GM12878 (cell line): ENCODE measurements around the gene ZNF208. TPM values are rescaled to one million over a fixed set of nuclear protein-coding genes. Genes with fewer than 3 reads are reported as not detected.

ENCODE experiments used
- ATAC-seq: fragments of 200-7000 bp; cut with Tn5 transposase; 3 replicates; pipeline ENCODE4 v1.9.1; 2020; ENCODE audit warnings: mild to moderate bottlenecking, moderate library complexity
- BruUV-seq: library from RNA; stranded (reverse); fragments of 400-500 nt; replicated peaks from 2 replicates; lab custom pipeline; 2021; lab: Mats Ljungman, UMichigan
- CTCF ChIA-PET: fragments of 300-600 bp; sonication (Branson Sonifier 250); formaldehyde crosslinking; extraction: SDS; loops from one replicate; lab custom pipeline; 2021; ENCODE audit warnings: inconsistent platforms; lab: Yijun Ruan, JAX
- POLR2A ChIA-PET: fragments of 350-600 bp; formaldehyde crosslinking; extraction: SDS; loops from one replicate; lab custom pipeline; 2021; ENCODE audit warnings: inconsistent platforms; lab: Charles Lee
- RAD21 ChIA-PET: fragments of 300-600 bp; sonication (Branson Sonifier 250); formaldehyde crosslinking; loops from one replicate; lab custom pipeline; 2023; ENCODE audit warnings: antibody characterized with exemption; ENCODE audit not compliant: unreplicated experiment; lab: Charles Lee
- SMC1A ChIA-PET: fragments of 300-600 bp; sonication (Branson Sonifier 250); formaldehyde crosslinking; loops from one replicate; lab custom pipeline; 2023; ENCODE audit not compliant: unreplicated experiment, uncharacterized antibody; lab: Charles Lee
- DNase-seq: peaks from one replicate; pipeline ENCODE4 v3.0.0-alpha.2; 2011; ENCODE audit warnings: low read depth, low spot score
- FAIRE-seq: peaks from 3 replicates; lab custom pipeline; 2011; peaks lifted over from hg19 to GRCh38; lab: Jason Lieb, UNC
- H2AFZ ChIP-seq: 2 replicates; pipeline ENCODE4 v1.6.0; 2011; ENCODE audit warnings: low read depth, low read length, control low read depth; ENCODE audit not compliant: control insufficient read depth
- H3K27ac ChIP-seq: 2 replicates; pipeline ENCODE4 v1.5.1; 2011; ENCODE audit warnings: control low read depth; ENCODE audit not compliant: control insufficient read depth, insufficient read depth
- H3K27me3 ChIP-seq, 2 experiments: replicated peaks in 1 of 2; 2 replicates each; pipeline versions ENCODE4 v1.6.0 to v1.6.1; 2011; ENCODE audit warnings: low read length in 1 of 2; ENCODE audit not compliant: control insufficient read depth in 2 of 2, insufficient read depth in 2 of 2
- H3K36me3 ChIP-seq, 2 experiments: 2 replicates each; pipeline ENCODE4 v1.5.1; 2011; ENCODE audit warnings: low read length in 1 of 2; ENCODE audit not compliant: control insufficient read depth in 2 of 2, insufficient read depth in 2 of 2
- H3K4me1 ChIP-seq: 2 replicates; pipeline ENCODE4 v1.6.1; 2011; ENCODE audit warnings: mild to moderate bottlenecking, low read length, moderate library complexity, mixed read lengths; ENCODE audit not compliant: control insufficient read depth, insufficient read depth
- H3K4me2 ChIP-seq: 2 replicates; pipeline ENCODE4 v1.6.0; 2011; ENCODE audit warnings: control low read depth; ENCODE audit not compliant: control insufficient read depth, insufficient read depth
- H3K4me3 ChIP-seq: fragments of 200-600 bp; sonication (generic); 2 replicates; pipeline ENCODE4 v1.5.1; 2016
- H3K79me2 ChIP-seq: 2 replicates; pipeline ENCODE4 v1.6.0; 2011; ENCODE audit warnings: low read length; ENCODE audit not compliant: control insufficient read depth, insufficient read depth
- H3K9ac ChIP-seq: 2 replicates; pipeline ENCODE4 v1.8.0; 2011; ENCODE audit warnings: low read length, control low read depth, mixed read lengths; ENCODE audit not compliant: control insufficient read depth, insufficient read depth
- H3K9me3 ChIP-seq: replicated peaks from 3 replicates; pipeline ENCODE4 v1.5.1; 2011; ENCODE audit warnings: mild to moderate bottlenecking, low read length; ENCODE audit not compliant: control insufficient read depth, insufficient read depth
- H4K20me1 ChIP-seq: 2 replicates; pipeline ENCODE4 v1.6.0; 2011; ENCODE audit not compliant: control insufficient read depth, insufficient read depth
- EP300 ChIP-seq, 2 experiments: fragments of 150-350 bp in 1 of 2; IDR thresholded peaks; 2 replicates each; pipeline ENCODE4 v1.6.1; 2011 to 2012; ENCODE audit warnings: low read depth in 2 of 2, low read length in 2 of 2, borderline replicate concordance in 1 of 2, improper control_type of control experiment in 1 of 2, inconsistent platforms in 1 of 2; ENCODE audit not compliant: control insufficient read depth in 1 of 2
- EZH2 ChIP-seq: IDR thresholded peaks from 2 replicates; pipeline ENCODE4 v1.6.1; 2012; ENCODE audit warnings: low read depth, mild to moderate bottlenecking, control low read depth, inconsistent platforms, low read length, borderline replicate concordance; ENCODE audit not compliant: control insufficient read depth
- KLF5 ChIP-seq: fragments of 450-650 bp; IDR thresholded peaks from 2 replicates; pipeline ENCODE4 v1.6.1; 2014; ENCODE audit warnings: mild to moderate bottlenecking; ENCODE audit not compliant: partially characterized antibody
- MYC ChIP-seq: IDR thresholded peaks from 2 replicates; pipeline ENCODE4 v1.6.1; 2011; ENCODE audit warnings: mild to moderate bottlenecking, low read length, moderate library complexity, inconsistent platforms; ENCODE audit not compliant: insufficient read depth, insufficient replicate concordance, insufficient read length, severe bottlenecking
- NRF1 ChIP-seq: conservative IDR thresholded peaks from 2 replicates; pipeline ENCODE4 v1.6.1; 2011; ENCODE audit warnings: mild to moderate bottlenecking, low read depth, low read length, improper control_type of control experiment
- RBBP5 ChIP-seq: fragments of 200-600 bp; sonication (generic); conservative IDR thresholded peaks from 2 replicates; pipeline ENCODE4 v1.6.1; 2016
- RCOR1 ChIP-seq: conservative IDR thresholded peaks from 2 replicates; pipeline ENCODE4 v1.6.1; 2012; ENCODE audit warnings: low read depth, low read length, improper control_type of control experiment
- SIX5 ChIP-seq: IDR thresholded peaks from 2 replicates; pipeline ENCODE4 v1.6.1; 2011; ENCODE audit warnings: mild to moderate bottlenecking, low read depth, low read length, moderate library complexity; ENCODE audit not compliant: severe bottlenecking
- SPI1 ChIP-seq: IDR thresholded peaks from 2 replicates; pipeline ENCODE4 v1.6.1; 2011; ENCODE audit warnings: low read depth, mild to moderate bottlenecking, low read length, moderate library complexity, borderline replicate concordance; ENCODE audit not compliant: insufficient read depth
- SREBF2 ChIP-seq: IDR thresholded peaks from 2 replicates; pipeline ENCODE4 v1.6.1; 2012; ENCODE audit warnings: mild to moderate bottlenecking, low read length
- ZNF274 ChIP-seq: IDR thresholded peaks from one replicate; pipeline ENCODE4 v1.8.0; 2011; ENCODE audit not compliant: insufficient read length, insufficient read depth
- ZNF384 ChIP-seq: IDR thresholded peaks from 2 replicates; pipeline ENCODE4 v1.6.1; 2012; ENCODE audit warnings: low read depth, mild to moderate bottlenecking, low read length, improper control_type of control experiment, borderline replicate concordance
- ZNF622 ChIP-seq: fragments of 450-650 bp; IDR thresholded peaks from 2 replicates; pipeline ENCODE4 v1.6.1; 2017; ENCODE audit warnings: mild to moderate bottlenecking, inconsistent platforms
- WGBS: methylation state at CpG from one replicate; pipeline ENCODE4 v1.1.6; 2016; ENCODE audit warnings: low lambda C conversion rate; ENCODE audit not compliant: insufficient replicate concordance, insufficient coverage; ENCODE audit errors: missing lambda C conversion rate; 5-methylcytosine and 5-hydroxymethylcytosine counted together
- in situ Hi-C: fragments of 300-500 bp; cut with MboI; formaldehyde crosslinking; loops from 9 replicates; pipeline ENCODE4 v1.14.3; 2018; ENCODE audit warnings: mixed read lengths
- intact Hi-C: fragments of 100-400 bp; cut with micrococcal nuclease; formaldehyde crosslinking; loops from one replicate; pipeline ENCODE4 v1.14.2; 2022; ENCODE audit not compliant: unreplicated experiment
- polyA plus RNA-seq, 11 experiments: library from polyadenylated mRNA; depleted of rRNA in 4 of 11; unstranded in 6 of 11; stranded (reverse) in 5 of 11; fragments of >200 nt; fragmentation: Nextera tagmentation in 4 of 11; fragmentation: Illumina TruSeq in 1 of 11; extraction: Ambion mirVana in 4 of 11; extraction: Trizol in 1 of 11; gene quantifications; 1 replicate in 1 of 11; 2 replicates in 10 of 11; pipeline versions ENCODE4 v1.2.1 to v1.2.3, GENCODE V29; 2011 to 2016; ENCODE audit warnings: inconsistent platforms in 2 of 11, missing spikeins in 2 of 11, low read depth in 1 of 11
- total RNA-seq, 4 experiments: library from RNA; depleted of rRNA in 3 of 4; stranded (reverse); fragments of >200 nt in 3 of 4; fragmentation: Illumina TruSeq in 1 of 4; extraction: Trizol in 1 of 4; gene quantifications; 2 replicates each; pipeline versions ENCODE4 v1.2.1 to v1.2.3, GENCODE V29; 2013 to 2021
- TF ChIP-seq, protein P1 (sequence below): fragments of 150-350 bp; IDR thresholded peaks from 2 replicates; pipeline ENCODE4 v1.6.1; 2014; ENCODE audit warnings: mild to moderate bottlenecking, low read depth, low read length

Gene ZNF208
- total and polyA plus RNA-seq, 10 of the 15 experiments (the other 5 are each of a cell fraction or from before 2014, with no cell fraction given) = 0.10 TPM; not detected in 9

GRCh38 chr19:21921691-21922180, 89.0 kb downstream of the ZNF208 start:
- CTCF ChIA-PET = no interaction called here
- intact Hi-C loops = no loop called here
- BruUV-seq = no TSS peak
- 19% methylated on average over 3 of the region's 3 CpGs for WGBS
- Histone ChIP-seq H3K79me2 (no peaks in the 10 kb centered on the region), H3K4me1 (no peaks in the 10 kb centered on the region), H3K36me3 (no peaks in the 10 kb centered on the region), H3K4me3 (no peak overlapping the region), H3K9ac (no peak overlapping the region), H3K4me2 (no peak overlapping the region), H3K27me3 (no peaks in the 10 kb centered on the region), H2AFZ (no peak overlapping the region), H3K9me3 (no peaks in the 10 kb centered on the region), H3K27ac (no peak overlapping the region), H4K20me1 (no peaks in the 10 kb centered on the region)
- no peak for TF ChIP-seq RBBP5
- no peak for TF ChIP-seq KLF5
- in situ Hi-C loops = no loop called here
- ATAC-seq (no peak), DNase-seq (no peak), FAIRE-seq (no peak)
- SMC1A ChIA-PET = no interaction called here
- RAD21 ChIA-PET = no interaction called here
- POLR2A ChIA-PET = no interaction called here

DNA sequence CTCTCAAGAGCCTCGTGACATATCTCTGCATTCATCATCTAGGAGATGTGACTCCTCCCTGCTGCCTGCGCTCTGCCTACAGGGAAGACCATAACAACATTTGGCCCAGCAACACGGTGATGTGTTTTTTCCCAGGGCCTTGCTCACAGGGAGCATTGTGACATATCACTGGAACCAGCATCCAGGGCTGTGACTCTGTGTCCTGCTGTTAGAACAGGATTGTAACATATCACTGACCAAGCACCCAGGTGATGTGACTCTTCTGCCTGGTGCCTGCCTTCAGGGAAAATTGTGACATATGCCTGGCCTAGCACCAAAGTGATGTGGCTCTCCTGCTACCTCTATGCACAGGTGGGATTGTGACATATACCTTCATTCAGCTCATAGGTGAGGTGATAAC, 95.3 kb downstream of the ZNF208 start:
- SMC1A ChIA-PET = no interaction called here
- in situ Hi-C loops = no loop called here

More for the DNA sequence above, 95.3 kb downstream of the ZNF208 start:
- H4K20me1 ChIP-seq = no peaks in the 10 kb centered on the region
- no peaks in the 10 kb centered on the region for H3K4me1 ChIP-seq
- TF ChIP-seq SIX5 (no peak), ZNF622 (no peak), MYC (no peak), ZNF274 (no peak), SREBF2 (no peak), NRF1 (no peak), ZNF384 (no peak), RCOR1 (no peak), EP300 (IDR thresholded peaks at IDR 0.05; ENCODE audit: borderline replicate concordance in 1 of 2, control insufficient read depth in 1 of 2, low read depth in 2 of 2, low read length in 2 of 2) (no peak), SPI1 (no peak), EZH2 (no peak)
- TF ChIP-seq, protein P1, sequence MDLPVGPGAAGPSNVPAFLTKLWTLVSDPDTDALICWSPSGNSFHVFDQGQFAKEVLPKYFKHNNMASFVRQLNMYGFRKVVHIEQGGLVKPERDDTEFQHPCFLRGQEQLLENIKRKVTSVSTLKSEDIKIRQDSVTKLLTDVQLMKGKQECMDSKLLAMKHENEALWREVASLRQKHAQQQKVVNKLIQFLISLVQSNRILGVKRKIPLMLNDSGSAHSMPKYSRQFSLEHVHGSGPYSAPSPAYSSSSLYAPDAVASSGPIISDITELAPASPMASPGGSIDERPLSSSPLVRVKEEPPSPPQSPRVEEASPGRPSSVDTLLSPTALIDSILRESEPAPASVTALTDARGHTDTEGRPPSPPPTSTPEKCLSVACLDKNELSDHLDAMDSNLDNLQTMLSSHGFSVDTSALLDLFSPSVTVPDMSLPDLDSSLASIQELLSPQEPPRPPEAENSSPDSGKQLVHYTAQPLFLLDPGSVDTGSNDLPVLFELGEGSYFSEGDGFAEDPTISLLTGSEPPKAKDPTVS = no peak
- TF ChIP-seq, all 136 proteins: peak for 0
- H3K36me3 ChIP-seq = no peaks in the 10 kb centered on the region
- CTCF ChIA-PET = no interaction called here
- DNase-seq = no peak
- H3K9ac ChIP-seq = no peak overlapping the region
- 0% methylated on average over 3 of the region's 3 CpGs for WGBS
- no peak overlapping the region for H3K27ac ChIP-seq
- FAIRE-seq = no peak
- no peak overlapping the region for H2AFZ ChIP-seq
- H3K4me3 ChIP-seq = no peak overlapping the region
- BruUV-seq = no TSS peak
- no peak for ATAC-seq
- RAD21 ChIA-PET = no interaction called here
- H3K27me3 ChIP-seq = no peaks in the 10 kb centered on the region
- intact Hi-C loops = no loop called here
- H3K4me2 ChIP-seq = no peak overlapping the region
- no peaks in the 10 kb centered on the region; the same call in 2 of the 3 replicates for H3K9me3 ChIP-seq
- H3K79me2 ChIP-seq = no peaks in the 10 kb centered on the region
- POLR2A ChIA-PET = no interaction called here
